ENCODE data around the gene BEAN1. TPM values are rescaled to one million over a fixed set of nuclear protein-coding genes. Genes with fewer than 3 reads are reported as not detected.

Gene BEAN1
- total RNA-seq, 1 experiment from 2014 or later: not detected

- TF ChIP-seq FOXP4 (CRISPR knock-in tag; IDR thresholded peaks at IDR 0.05): no peak
- TF ChIP-seq TP53 (CRISPR knock-in tag; IDR thresholded peaks at IDR 0.05): no peak
- TF ChIP-seq ARID4B (CRISPR knock-in tag; IDR thresholded peaks at IDR 0.05; ENCODE audit: borderline replicate concordance): no peak
- no peak for TF ChIP-seq CDX4 (CRISPR knock-in tag; IDR thresholded peaks at IDR 0.05; ENCODE audit: borderline replicate concordance)
- no peak for TF ChIP-seq ZNF263 (CRISPR knock-in tag; IDR thresholded peaks at IDR 0.05; ENCODE audit: low read depth)
Observed at GRCh38 chr16:66493490-66494401, 66.7 kb downstream of the BEAN1 start (continued).

GRCh38 chr16:66494916-66495315 lies 67.8 kb downstream of the BEAN1 start:
- DNase-seq (ENCODE audit: low spot score): no peak
- H3K36me3 Mint-ChIP-seq: peaks cover 10% of the 10 kb centered on the region; the same call in 1 of the 2 replicates
- H3K27me3 Mint-ChIP-seq (ENCODE audit: low read depth): peaks cover 25% of the 10 kb centered on the region
- H3K27ac Mint-ChIP-seq: no peak overlapping the region
- H3K9me3 Mint-ChIP-seq: peaks cover 14% of the 10 kb centered on the region
- H3K4me1 Mint-ChIP-seq: peaks cover 2% of the 10 kb centered on the region; the same call in 1 of the 2 replicates
- no peak for ATAC-seq
- CTCF ChIA-PET: no interaction called here
- POLR2A ChIA-PET: no interaction called here
- H3K4me3 Mint-ChIP-seq: no peak overlapping the region
- TF ChIP-seq IRF1 (CRISPR knock-in tag; IDR thresholded peaks at IDR 0.05) (no peak), ZNF263 (CRISPR knock-in tag; IDR thresholded peaks at IDR 0.05; ENCODE audit: low read depth) (no peak), E2F1 (CRISPR knock-in tag; IDR thresholded peaks at IDR 0.05) (no peak), MXD4 (CRISPR knock-in tag; IDR thresholded peaks at IDR 0.05; ENCODE audit: borderline replicate concordance) (no peak), ATF6 (CRISPR knock-in tag; IDR thresholded peaks at IDR 0.05) (no peak), FOXJ3 (CRISPR knock-in tag; IDR thresholded peaks at IDR 0.05; ENCODE audit: borderline replicate concordance) (no peak), HMGA2 (CRISPR knock-in tag; IDR thresholded peaks at IDR 0.05) (no peak), GABPB1 (CRISPR knock-in tag; IDR thresholded peaks at IDR 0.05) (no peak), ZNF416 (CRISPR knock-in tag; IDR thresholded peaks at IDR 0.05) (no peak), ZNF281 (CRISPR knock-in tag; IDR thresholded peaks at IDR 0.05) (no peak), IRF2 (CRISPR knock-in tag; IDR thresholded peaks at IDR 0.05; ENCODE audit: borderline replicate concordance, low read depth) (no peak), GRHL2 (CRISPR knock-in tag; IDR thresholded peaks at IDR 0.05; ENCODE audit: insufficient replicate concordance, severe bottlenecking) (no peak), ZBTB43 (CRISPR knock-in tag; IDR thresholded peaks at IDR 0.05) (no peak), RORB (CRISPR knock-in tag; IDR thresholded peaks at IDR 0.05) (no peak), NR3C1 (CRISPR knock-in tag; conservative IDR thresholded peaks at IDR 0.05; ENCODE audit: low read depth) (no peak)

Data from WTC11 (cell line).